Effector memory CD4-positive, alpha-beta T cell (primary cell): Measurements from ENCODE around the gene ADAR.

Experiments used
- DNase-seq, 3 donors: peaks; one replicate each; pipeline ENCODE4 v3.0.0-alpha.2; 2020
- H3K27ac ChIP-seq: 2 replicates; pipeline ENCODE4 v1.7.0; 2013; ENCODE audit warnings: mild to moderate bottlenecking, low read length, moderate library complexity; ENCODE audit not compliant: insufficient read depth, poor library complexity, severe bottlenecking
- H3K27me3 ChIP-seq: replicated peaks from 2 replicates; pipeline ENCODE4 v1.7.0; 2013; ENCODE audit warnings: mild to moderate bottlenecking, low read length; ENCODE audit not compliant: insufficient read depth, control insufficient read depth, poor library complexity, severe bottlenecking
- H3K36me3 ChIP-seq: 2 replicates; pipeline ENCODE4 v1.7.0; 2013; ENCODE audit warnings: mild to moderate bottlenecking, low read length, moderate library complexity; ENCODE audit not compliant: control insufficient read depth, insufficient read depth
- H3K4me1 ChIP-seq: 2 replicates; pipeline ENCODE4 v1.7.0; 2013; ENCODE audit warnings: low read length, mild to moderate bottlenecking; ENCODE audit not compliant: control insufficient read depth, insufficient read depth, poor library complexity, severe bottlenecking
- H3K4me3 ChIP-seq: 2 replicates; pipeline ENCODE4 v1.7.0; 2013; ENCODE audit warnings: low read length, low read depth, mild to moderate bottlenecking; ENCODE audit not compliant: insufficient read depth, poor library complexity, severe bottlenecking
- H3K9me3 ChIP-seq: 2 replicates; pipeline ENCODE4 v1.7.0; 2013; ENCODE audit warnings: mild to moderate bottlenecking, low read length, moderate library complexity; ENCODE audit not compliant: control insufficient read depth

ADAR gene

GRCh38 chr1:154627257-154628120 lies 19.5 kb upstream of the ADAR start:
- Histone ChIP-seq H3K36me3 (no peaks in the 10 kb centered on the region), H3K4me1 (peaks cover 7% of the 10 kb centered on the region), H3K9me3 (no peaks in the 10 kb centered on the region), H3K4me3 (peak overlapping the region; percentile 96), H3K27ac (peak overlapping the region; percentile 93), H3K27me3 (no peaks in the 10 kb centered on the region)
- DNase-seq: peak; percentile 72 to 82 (median 80)

GRCh38 chr1:154626456-154627256 lies 18.7 kb upstream of the ADAR start:
- Histone ChIP-seq H3K27me3 (no peaks in the 10 kb centered on the region), H3K4me3 (peak overlapping the region; percentile 96), H3K27ac (peak overlapping the region; percentile 93), H3K9me3 (no peaks in the 10 kb centered on the region), H3K36me3 (no peaks in the 10 kb centered on the region), H3K4me1 (peaks cover 7% of the 10 kb centered on the region)
- no peak for DNase-seq

- peaks cover 7% of the 10 kb centered on the region for H3K4me1 ChIP-seq
- H3K27me3 ChIP-seq: no peaks in the 10 kb centered on the region
- no peak for DNase-seq
- no peak overlapping the region for H3K4me3 ChIP-seq
- no peaks in the 10 kb centered on the region for H3K9me3 ChIP-seq
- no peaks in the 10 kb centered on the region for H3K36me3 ChIP-seq
- no peak overlapping the region for H3K27ac ChIP-seq
Measured at GRCh38 chr1:154624746-154625643, 17.0 kb upstream of the ADAR start.

GRCh38 chr1:154623358-154623757 lies 15.4 kb upstream of the ADAR start:
- no peak overlapping the region for H3K4me3 ChIP-seq
- no peaks in the 10 kb centered on the region for H3K9me3 ChIP-seq
- H3K27ac ChIP-seq: no peak overlapping the region
- peaks cover 7% of the 10 kb centered on the region for H3K4me1 ChIP-seq
- no peak for DNase-seq
- H3K27me3 ChIP-seq: no peaks in the 10 kb centered on the region
- H3K36me3 ChIP-seq: no peaks in the 10 kb centered on the region

- no peaks in the 10 kb centered on the region for H3K27me3 ChIP-seq
- no peak overlapping the region for H3K4me3 ChIP-seq
- peaks cover 7% of the 10 kb centered on the region for H3K4me1 ChIP-seq
- no peak for DNase-seq
- no peaks in the 10 kb centered on the region for H3K9me3 ChIP-seq
- no peaks in the 10 kb centered on the region for H3K36me3 ChIP-seq
- H3K27ac ChIP-seq: no peak overlapping the region
Measured at GRCh38 chr1:154622503-154623039, 14.6 kb upstream of the ADAR start.

- no peaks in the 10 kb centered on the region for H3K9me3 ChIP-seq
- no peaks in the 10 kb centered on the region for H3K27me3 ChIP-seq
- H3K4me1 ChIP-seq: peaks cover 6% of the 10 kb centered on the region
- no peaks in the 10 kb centered on the region for H3K36me3 ChIP-seq
- no peak for DNase-seq
- no peak overlapping the region for H3K27ac ChIP-seq
- H3K4me3 ChIP-seq: no peak overlapping the region
Measured at GRCh38 chr1:154621875-154622274, 13.9 kb upstream of the ADAR start.

GRCh38 chr1:154620751-154621150 lies 12.8 kb upstream of the ADAR start:
- Histone ChIP-seq H3K27me3 (no peaks in the 10 kb centered on the region), H3K9me3 (no peaks in the 10 kb centered on the region), H3K4me3 (no peak overlapping the region), H3K4me1 (no peaks in the 10 kb centered on the region), H3K36me3 (no peaks in the 10 kb centered on the region), H3K27ac (no peak overlapping the region)
- no peak for DNase-seq

GRCh38 chr1:154619181-154619948 lies 11.4 kb upstream of the ADAR start:
- no peak overlapping the region for H3K27ac ChIP-seq
- H3K27me3 ChIP-seq: no peaks in the 10 kb centered on the region
- no peaks in the 10 kb centered on the region for H3K9me3 ChIP-seq
- DNase-seq: no peak
- H3K36me3 ChIP-seq: no peaks in the 10 kb centered on the region
- H3K4me3 ChIP-seq: no peak overlapping the region
- H3K4me1 ChIP-seq: no peaks in the 10 kb centered on the region
